ENCODE data around the gene GADD45B.
"Not testable (repeated sequence)": the region's sequence is repeated elsewhere in the genome, so short reads cannot be mapped to it uniquely, and the experiment has no call there.

The GADD45B gene

GRCh38 chr19:2444251-2445002 is 31.5 kb upstream of the GADD45B start:
- DNase-seq (ENCODE audit: low read depth): no peak

DNA sequence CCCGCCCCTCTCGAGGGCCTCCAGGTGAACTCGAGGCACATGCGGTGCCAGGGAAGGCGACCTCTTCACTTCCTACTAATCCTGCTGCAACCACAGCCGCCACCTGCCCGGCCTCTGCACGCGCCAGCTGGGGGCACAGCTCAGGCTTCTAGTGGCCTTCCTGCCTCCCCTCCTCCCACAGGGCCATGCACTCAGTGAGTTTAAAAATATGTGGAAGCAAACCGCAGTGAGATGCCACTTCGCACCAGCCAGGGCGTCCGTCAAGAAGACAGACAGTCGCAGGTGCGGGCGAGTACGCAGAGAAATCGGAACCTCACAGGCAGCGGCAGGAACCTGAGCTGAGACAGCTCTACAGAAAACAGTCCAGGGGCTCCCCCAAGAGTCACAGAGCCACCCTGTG is 29.5 kb upstream of the GADD45B start:
- DNase-seq (ENCODE audit: low read depth): no peak

GRCh38 chr19:2449019-2449418 is 26.9 kb upstream of the GADD45B start:
- peak; percentile 18 for DNase-seq (ENCODE audit: low read depth)

DNA sequence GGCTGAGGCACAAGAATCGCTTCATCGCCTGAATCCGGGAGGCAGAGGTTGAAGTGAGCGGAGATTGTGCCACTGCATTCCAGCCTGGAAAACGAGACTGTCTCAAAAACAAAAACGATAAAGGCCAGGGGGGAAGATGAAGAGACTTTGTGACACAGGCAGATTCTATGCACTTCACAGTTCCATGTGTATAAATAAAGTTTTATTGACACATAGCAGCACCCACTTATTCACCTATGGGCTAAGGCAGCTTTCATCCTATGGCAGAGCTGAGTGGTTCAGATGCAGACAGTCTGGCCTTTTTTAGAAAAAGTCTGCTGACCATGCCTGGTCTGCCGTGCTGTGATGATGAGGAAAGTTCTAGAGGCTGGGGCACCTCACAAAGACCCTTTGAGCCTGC is 24.8 kb upstream of the GADD45B start:
- DNase-seq (ENCODE audit: low read depth): no peak

DNA sequence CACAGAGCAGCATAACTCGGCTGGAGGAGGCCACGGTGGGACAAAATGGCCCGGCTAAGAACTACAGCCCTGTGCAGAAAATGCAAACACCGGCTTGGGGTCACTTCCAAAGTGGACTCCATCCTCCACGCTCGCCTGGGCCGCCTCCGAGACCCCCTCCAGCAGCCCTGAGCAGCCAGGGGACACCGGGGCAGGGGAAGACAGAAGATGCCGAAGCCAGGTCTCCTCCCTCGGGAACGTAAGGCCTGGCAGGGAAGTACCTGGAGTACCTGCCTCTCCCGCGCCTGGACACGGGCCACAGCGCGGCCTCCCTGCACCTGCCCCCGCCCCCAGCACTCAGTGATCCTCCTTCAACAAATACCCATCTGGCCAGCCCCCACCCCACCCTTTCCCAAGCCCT is 24.2 kb upstream of the GADD45B start:
- no peak for DNase-seq (ENCODE audit: low read depth)

GRCh38 chr19:2453431-2454025 is 22.4 kb upstream of the GADD45B start:
- DNase-seq (ENCODE audit: low read depth): no peak

- DNase-seq (ENCODE audit: low read depth): no peak
Observed at GRCh38 chr19:2454199-2454961, 21.5 kb upstream of the GADD45B start.

GRCh38 chr19:2454962-2455850 is 20.7 kb upstream of the GADD45B start:
- no peak for DNase-seq (ENCODE audit: low read depth)

- DNase-seq (ENCODE audit: low read depth): no peak
Observed at GRCh38 chr19:2455851-2456570, 19.9 kb upstream of the GADD45B start.

- no peak for DNase-seq (ENCODE audit: low read depth)
Observed at GRCh38 chr19:2457394-2458037, 18.4 kb upstream of the GADD45B start.

GRCh38 chr19:2458054-2458453 is 17.9 kb upstream of the GADD45B start:
- no peak for DNase-seq (ENCODE audit: low read depth)

- not testable (repeated sequence) for DNase-seq (ENCODE audit: low read depth)
Observed at GRCh38 chr19:2458776-2459175, 17.2 kb upstream of the GADD45B start.

DNA sequence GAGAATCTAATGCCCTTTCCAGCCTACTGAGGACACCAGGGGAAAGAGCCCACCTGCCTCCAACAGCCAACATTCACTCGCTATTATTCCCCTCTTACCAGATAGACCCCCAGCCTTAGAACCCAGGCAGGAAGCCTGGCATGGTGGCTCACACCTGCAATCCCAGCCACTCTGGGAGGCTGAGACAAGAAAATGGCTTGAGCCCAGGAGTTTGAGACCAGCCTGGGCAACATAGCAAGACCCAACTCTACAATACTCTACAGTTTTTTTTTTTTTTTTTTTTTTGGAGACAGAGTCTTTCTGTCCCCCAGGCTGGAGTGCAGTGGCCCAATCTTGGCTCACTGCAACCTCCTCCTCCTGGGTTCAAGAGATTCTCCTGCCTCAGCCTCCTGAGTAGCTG is 15.7 kb upstream of the GADD45B start:
- no peak for DNase-seq (ENCODE audit: low read depth)

- DNase-seq (ENCODE audit: low read depth): peak; percentile 60
Observed at GRCh38 chr19:2461751-2462634, 13.9 kb upstream of the GADD45B start.

GRCh38 chr19:2462635-2463421 is 13.1 kb upstream of the GADD45B start:
- peak; percentile 99 for DNase-seq (ENCODE audit: low read depth)

- DNase-seq (ENCODE audit: low read depth): not testable (repeated sequence)
Observed at GRCh38 chr19:2463694-2464093, 12.2 kb upstream of the GADD45B start.

DNA sequence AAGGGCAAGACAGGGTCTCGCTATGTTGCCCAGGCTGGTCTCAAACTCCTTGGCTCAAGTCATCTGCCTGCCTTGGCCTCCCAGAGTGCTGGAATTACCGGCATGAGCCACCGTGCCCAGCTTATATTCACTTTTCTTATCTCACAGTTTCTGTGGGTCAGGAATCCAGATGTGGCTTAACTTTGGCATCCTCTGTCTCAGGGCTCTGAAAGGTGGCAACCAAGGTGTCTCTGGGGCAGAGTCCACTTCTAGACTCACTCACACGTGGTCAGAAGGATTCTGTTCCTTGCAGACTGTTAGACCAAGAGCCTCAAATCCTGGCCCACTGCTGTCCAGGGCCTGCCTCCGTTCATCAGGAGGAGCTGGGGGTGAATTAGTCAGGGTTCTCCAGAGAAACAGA is 11.5 kb upstream of the GADD45B start:
- no peak for DNase-seq (ENCODE audit: low read depth)

DNA sequence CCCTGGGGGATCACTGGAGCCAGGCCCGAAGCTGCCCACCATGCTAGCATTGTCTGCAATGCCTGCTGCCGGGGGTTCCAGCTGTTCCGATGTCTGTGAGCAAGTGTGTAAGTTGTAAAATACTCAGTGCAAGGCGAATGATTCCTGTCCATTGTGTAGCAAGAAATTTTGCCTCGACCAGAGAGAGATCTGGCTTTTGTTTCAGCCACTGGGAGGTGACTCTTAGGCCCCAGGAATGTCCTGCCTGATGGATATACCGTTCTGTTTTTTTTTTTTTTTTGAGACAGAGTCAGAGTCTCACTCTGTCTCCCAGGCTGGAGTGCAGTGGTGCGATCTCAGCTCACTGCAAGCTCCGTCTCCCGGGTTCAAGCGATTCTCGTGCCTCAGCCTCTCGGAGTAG is 7.3 kb upstream of the GADD45B start:
- DNase-seq (ENCODE audit: low read depth): no peak
